OCI-LY1 (cell line): Measurements from ENCODE around the gene DCTD.

ENCODE experiments used
- CTCF ChIP-seq: fragments of 200-600 bp; sonication (generic), shearing (Covaris generic); IDR thresholded peaks from 2 replicates; pipeline ENCODE4 v1.5.1; 2017; ENCODE audit warnings: mild to moderate bottlenecking, antibody characterized with exemption, low read length, moderate library complexity, mixed read lengths
- EZH2 ChIP-seq: fragments of 200-600 bp; sonication (generic), shearing (Covaris generic); IDR thresholded peaks from 2 replicates; pipeline ENCODE4 v1.8.0; 2017; ENCODE audit warnings: borderline replicate concordance, mixed run types, mild to moderate bottlenecking, antibody characterized with exemption, low read length, moderate library complexity, mixed read lengths

- TF ChIP-seq CTCF = no peak
- no peak for TF ChIP-seq EZH2
These were observed 9.1 kb downstream of the DCTD start for GRCh38 chr4:182908124-182908523.
